Inferior parietal cortex (tissue), 1 donor: ENCODE results near the gene RNF123.
"Not testable (repeated sequence)": the region's sequence is repeated elsewhere in the genome, so short reads cannot be mapped to it uniquely, and the experiment has no call there.

ENCODE experiments used
- DNase-seq: peaks from one replicate; pipeline ENCODE4 v3.0.0-alpha.2; 2016; ENCODE audit errors: extremely low spot score

The RNF123 gene

DNA sequence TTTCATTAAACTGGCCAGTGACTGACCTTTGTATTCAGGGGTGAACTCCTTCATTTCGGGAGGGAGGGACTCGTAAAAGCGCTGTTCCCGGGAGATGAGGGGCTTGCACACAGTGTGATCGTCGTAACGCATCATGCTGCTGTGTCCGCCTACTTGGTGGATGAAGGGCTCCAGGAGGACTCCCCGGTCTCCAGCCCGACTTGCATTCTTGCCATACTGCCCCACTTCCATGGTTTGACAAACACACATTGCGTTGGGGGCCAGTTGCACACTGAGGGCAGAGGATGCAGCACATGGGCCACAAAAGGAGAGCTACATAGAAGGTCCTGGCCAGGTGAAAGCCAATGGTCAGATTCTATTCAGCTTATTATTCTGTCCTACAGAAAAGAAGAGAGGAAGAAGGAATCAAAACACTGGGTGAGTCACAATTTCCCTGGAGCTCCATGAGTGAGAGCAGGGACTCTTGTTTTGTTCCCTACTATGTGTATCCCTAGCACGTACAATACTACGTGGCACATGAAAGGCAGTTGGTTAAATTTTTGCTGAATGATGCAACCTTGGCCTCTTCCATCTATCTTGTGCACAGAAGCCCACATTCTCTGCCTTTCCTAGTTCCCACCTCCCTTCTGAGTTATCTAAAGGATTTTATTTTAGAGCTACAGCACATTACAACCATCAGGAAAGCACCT, 58.6 kb downstream of the RNF123 start:
- DNase-seq = no peak

DNA sequence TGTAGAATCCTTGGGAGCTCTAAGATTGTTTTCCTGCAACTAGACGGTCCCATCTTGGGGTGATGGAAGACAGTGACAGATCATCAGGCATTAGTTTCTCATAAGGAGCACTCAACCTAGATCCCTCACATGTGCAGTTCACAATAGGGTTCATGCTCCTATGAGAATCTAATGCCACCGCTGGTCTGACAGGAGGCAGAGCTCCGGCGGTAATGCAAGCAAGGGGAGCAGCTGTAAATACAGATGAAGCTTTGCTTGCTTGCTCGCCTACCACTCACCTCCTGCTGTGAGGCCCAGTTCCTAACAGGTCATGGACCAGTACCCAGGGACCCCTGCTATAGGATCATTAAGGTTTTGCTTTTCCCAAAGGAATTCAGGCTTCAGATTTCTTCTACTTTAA, 59.5 kb downstream of the RNF123 start:
- DNase-seq = not testable (repeated sequence)

DNA sequence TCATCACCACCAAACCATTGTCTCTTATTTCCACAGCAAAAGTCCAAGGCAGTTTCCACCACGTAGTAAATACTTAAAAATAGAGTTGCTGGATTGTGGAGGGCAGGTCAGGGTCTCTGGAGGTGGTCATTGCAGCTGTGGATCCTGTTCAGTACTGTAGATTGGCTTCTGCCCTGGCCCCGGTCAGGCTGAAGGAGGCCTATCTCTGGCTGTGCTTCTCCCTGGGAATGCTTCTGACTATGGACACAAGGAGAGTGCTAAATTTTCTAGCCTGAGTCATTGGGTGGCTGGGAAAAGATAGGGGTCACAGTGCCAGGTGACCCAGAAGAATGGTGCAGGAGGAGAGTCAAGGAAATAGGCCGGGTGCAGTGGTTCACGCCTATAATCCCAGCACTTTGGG, 60.7 kb downstream of the RNF123 start:
- no peak for DNase-seq

DNA sequence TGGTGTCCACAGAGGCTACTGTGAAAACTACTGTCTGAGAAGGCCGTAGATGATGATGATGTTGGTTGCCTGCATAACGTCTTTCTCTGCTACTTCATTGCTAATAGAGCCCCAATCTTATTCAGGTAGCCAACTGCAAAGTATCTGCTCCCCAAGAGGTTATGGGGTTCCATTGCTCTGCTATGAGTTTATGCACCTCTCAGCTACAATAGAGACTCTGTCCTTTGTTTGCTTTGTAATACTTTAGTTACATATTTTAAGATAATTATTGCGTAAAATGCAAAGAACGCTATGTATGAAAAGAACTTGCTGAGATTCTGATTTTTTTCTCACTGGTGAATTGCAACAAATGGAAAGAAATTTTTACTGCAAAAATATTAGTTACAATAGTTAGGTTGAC, 62.1 kb downstream of the RNF123 start:
- DNase-seq = no peak

DNA sequence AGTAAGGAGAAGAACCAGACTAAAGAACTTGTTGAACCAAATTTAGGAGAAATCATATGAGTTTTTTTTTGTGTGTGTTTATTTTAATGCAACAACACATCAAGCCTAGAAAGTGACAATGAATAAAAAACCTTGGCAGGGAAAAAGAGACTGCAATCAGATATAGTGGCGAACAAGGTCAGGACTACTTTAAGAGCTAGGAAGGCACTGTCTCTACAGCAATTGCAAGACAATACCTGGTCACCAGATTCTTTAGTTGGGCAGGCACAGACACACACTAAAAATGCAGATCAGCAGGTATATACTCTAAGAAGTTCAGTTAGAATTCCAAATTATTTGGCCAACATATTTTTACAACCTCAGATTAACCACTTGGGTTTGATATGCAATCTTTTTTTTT, 65.2 kb downstream of the RNF123 start:
- no peak for DNase-seq

DNA sequence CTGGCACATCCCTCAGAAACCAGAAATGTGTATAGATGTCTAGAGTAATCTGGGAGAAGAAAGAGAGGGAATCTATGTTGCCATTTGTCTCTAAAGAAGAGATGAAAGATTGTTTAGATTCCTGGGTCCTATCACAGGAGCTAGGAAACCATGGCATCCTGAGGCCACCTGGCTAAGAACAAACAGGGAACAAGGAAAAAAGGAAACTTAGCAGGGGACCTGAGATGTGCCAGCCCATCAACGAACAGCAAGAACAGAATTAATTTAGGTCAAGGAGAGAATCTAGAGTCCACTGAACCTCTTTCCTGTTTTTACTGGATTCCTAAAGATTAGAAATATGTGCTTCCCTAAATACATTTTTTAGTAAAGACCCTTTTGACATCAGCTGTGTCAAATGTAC, 66.7 kb downstream of the RNF123 start:
- no peak for DNase-seq

DNA sequence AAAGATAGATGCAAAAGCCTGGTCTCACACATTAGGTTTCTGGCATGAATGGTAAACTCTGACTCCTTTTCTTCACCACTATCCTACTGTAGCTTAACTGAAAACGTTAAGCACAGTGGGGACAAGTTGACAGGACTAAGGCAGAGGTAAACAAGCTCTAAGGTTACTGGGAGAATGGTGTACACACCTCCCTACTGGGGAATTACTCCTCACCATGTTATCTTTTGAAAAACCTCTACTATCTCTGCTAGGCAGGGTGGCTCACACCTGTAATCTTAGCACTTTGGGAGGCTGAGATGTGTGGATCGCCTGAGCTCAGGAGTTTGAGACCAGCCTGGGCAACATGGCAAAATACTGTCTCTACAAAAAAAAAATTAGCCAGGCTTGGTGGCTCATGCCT, 67.8 kb downstream of the RNF123 start:
- no peak for DNase-seq

DNA sequence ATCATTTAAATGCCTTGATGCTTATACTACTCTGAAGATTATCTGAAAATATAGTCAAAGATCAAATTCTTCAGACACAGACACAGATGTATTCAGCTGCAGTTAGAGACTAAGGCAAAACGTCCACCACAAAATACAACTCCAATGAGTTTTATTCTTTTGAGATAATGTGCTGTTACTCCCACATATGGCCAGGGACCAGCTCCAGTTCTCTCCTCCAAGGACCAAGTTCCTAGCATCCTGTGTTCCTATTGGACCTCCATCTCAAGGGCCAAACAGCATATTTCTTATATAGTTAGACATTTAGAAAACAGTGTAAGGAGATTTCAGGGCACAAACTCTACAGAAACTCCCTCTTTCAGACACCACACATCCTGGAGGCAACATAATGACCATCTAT, 69.9 kb downstream of the RNF123 start:
- no peak for DNase-seq

DNA sequence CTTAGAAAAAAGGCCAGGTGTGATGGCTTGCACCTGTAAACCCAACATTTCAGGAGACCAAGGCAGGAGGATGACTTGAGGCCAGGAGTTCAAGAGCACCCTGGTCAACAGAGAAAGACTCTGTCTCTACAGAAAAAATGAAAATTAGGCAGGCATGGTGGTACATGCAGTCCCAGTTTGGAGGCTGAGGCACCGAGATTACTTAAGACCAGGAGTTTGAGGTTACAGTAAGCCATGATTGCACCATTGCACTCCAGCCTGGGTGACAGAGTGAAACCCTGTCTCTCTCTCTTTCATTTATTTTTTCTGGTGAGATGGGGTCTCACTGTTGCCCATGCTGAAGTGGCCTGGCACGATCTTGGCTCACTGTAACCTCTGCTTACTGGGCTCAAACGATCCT, 72.3 kb downstream of the RNF123 start:
- DNase-seq = no peak

DNA sequence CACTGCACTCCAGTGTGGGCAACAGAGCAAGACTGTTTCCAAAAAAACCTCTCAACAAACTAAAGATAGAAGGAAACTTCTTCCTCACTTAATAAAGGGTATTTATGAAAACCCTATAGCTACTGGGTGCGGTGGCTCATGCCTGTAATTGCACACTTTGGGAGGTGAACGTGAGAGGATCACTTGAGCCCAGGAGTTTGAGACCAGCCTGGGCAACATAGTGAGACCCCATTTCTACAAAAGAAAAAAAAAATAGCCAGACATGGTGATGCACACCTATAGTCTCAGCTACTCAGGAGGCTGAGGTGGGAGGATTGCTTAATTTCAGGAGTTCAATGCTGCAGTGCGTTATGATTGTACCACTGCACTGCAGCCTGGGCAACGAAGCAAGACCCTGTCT, 74.6 kb downstream of the RNF123 start:
- DNase-seq = no peak

DNA sequence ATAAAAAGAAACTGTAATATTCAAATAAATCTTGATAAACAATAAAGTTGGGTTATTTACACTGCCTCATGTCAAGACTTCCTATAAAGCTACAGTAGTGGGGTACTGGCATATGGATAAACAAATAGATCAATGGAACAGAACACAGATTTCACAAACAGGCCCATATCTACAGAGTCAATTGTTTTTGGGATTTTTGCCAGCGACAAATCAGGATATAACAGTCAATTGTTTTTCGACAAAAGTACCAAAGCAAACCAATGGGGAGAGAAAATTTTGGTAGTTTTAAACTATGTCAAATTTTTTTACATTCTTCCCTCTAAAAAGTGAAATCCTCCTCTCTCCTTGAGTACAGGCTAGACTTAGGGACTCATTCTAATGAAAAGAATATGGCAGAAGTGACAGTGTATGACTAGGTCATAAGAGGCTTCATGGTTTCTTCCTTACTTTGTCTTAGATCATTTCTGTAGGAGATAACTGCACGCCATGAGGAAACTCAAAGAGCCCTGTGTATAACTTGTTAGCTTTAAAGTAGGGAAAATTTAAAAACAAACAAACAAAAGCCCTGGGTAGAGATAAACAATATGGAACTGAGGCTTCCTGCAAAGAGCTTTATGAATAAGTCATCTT, 80.0 kb downstream of the RNF123 start:
- DNase-seq = no peak

DNA sequence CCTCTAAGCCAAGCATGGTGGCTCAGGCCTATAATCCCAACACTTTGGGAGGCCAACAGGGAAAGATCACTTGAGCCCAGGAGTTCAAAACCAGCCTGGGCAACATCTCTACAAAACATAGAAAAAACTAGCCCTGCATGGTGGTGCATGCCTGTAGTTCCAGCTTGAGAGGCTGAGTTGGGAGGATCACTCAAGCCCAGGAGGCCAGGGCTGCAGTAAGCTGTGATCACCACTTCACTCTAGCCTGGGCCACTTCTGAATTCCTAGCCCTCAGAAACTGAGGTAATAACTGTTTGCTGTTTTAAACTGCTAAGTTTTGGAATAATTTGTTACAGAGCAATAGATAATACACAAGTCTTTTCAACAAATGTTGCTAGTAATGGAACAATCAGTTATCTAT, 80.6 kb downstream of the RNF123 start:
- DNase-seq = no peak
